ENCODE measurements around the gene COL4A4.

DNA sequence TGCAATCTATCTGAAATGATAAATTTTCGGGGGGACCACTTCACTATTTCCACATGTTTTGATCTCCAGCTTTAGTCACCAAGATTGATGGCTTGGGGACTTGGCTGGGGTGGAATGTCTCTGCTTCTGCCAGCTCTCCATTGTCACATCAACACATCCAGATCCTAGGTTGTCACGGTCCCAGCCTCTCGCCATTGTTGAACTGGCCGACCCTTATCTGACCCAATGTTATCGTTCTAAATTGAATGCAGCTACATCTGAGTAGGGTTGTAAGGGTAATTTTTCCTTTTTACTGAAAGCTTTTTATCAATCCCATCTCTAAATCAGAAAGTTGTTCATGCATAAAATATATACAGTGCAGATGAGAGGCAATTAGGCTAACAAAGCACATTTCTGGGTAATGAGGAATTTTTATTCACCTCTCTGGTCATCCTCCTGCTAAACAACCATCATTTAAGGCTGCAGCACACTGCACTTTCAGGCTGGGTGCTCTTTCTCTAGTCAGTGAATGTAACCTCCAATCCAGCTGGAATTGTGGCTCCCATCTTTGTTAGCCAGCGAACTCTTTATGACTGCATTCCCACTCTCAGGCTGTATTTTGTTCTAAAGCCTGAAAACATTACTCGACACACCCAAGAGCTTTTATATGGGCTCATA lies 128.2 kb downstream of the COL4A4 start:
- TF ChIP-seq, protein P1, sequence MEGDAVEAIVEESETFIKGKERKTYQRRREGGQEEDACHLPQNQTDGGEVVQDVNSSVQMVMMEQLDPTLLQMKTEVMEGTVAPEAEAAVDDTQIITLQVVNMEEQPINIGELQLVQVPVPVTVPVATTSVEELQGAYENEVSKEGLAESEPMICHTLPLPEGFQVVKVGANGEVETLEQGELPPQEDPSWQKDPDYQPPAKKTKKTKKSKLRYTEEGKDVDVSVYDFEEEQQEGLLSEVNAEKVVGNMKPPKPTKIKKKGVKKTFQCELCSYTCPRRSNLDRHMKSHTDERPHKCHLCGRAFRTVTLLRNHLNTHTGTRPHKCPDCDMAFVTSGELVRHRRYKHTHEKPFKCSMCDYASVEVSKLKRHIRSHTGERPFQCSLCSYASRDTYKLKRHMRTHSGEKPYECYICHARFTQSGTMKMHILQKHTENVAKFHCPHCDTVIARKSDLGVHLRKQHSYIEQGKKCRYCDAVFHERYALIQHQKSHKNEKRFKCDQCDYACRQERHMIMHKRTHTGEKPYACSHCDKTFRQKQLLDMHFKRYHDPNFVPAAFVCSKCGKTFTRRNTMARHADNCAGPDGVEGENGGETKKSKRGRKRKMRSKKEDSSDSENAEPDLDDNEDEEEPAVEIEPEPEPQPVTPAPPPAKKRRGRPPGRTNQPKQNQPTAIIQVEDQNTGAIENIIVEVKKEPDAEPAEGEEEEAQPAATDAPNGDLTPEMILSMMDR (conservative IDR thresholded peaks at IDR 0.05; ENCODE audit: low read depth, low read length), result no peak
- no peak for TF ChIP-seq EZH2 (IDR thresholded peaks at IDR 0.05; ENCODE audit: low read length, unreplicated experiment)

Data from PC-3 (cell line).